ENCODE results near the gene PDE1A.

The PDE1A gene

DNA sequence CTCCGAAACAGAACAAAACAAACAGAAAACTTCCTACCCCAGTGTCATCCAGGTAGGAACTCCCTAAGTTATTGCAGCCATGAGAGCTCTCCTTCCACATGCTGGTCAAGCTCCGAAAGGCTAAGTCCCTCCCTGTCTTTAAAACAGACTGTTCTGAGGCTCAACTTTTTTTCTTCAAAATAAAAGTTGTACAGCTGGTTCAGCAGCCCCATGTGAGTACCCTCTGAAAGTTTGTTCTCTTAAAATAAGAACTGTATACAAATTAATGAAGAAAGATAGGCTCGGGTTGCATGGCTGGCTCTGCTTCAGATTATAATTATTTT is at the start of gene PDE1A:
TSS of gene PDE1A (minus strand) at position 119 of the 323 bp plus-strand sequence.
- Histone ChIP-seq H3K4me1 (ENCODE audit: control insufficient read depth in 2 of 2, insufficient read depth in 2 of 2, low read length in 2 of 2) (no peaks in the 10 kb centered on the region), H3K9ac (ENCODE audit: low read depth in 1 of 2, low read length in 2 of 2) (peak within 1 kb of the TSS in 1 of 2 donors; percentile 39), H3K4me3 (ENCODE audit: low read length in 2 of 2) (peak within 1 kb of the TSS; percentile 55 to 61), H3K36me3 (ENCODE audit: control insufficient read depth in 2 of 2, insufficient read depth in 2 of 2, low read length in 2 of 2) (no peaks in the 10 kb centered on the region), H3K27ac (ENCODE audit: low read depth in 2 of 2, low read length in 2 of 2) (peak within 1 kb of the TSS in 1 of 2 donors; percentile 65), H3K9me3 (ENCODE audit: control insufficient read depth in 2 of 2, low read length in 2 of 2) (no peaks in the 10 kb centered on the region), H3K27me3 (ENCODE audit: control insufficient read depth in 2 of 2, insufficient read depth in 2 of 2, low read length in 2 of 2) (no peaks in the 10 kb centered on the region)

DNA sequence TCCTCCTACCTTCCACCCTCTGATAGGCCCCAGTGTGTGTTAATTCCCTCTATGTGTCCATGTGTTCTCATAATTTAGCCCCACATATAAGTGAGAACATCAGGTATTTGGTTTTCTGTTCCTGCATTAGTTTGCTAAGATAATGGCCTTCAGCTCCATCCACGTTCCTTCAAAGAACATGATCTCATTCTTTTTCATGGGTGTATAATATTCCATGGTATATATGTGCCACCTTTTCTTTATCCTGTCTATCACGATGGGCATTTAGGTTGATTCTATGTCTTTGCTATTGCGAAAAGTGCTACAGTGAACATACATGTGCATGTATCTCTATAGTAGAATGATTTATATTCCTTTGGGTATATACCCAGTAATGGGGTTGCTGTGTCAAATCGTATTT is 46.8 kb upstream of the PDE1A start:
- H3K27ac ChIP-seq (ENCODE audit: low read depth in 2 of 2, low read length in 2 of 2): no peak overlapping the region
- no peak overlapping the region for H3K4me3 ChIP-seq (ENCODE audit: low read length in 2 of 2)
- no peaks in the 10 kb centered on the region for H3K27me3 ChIP-seq (ENCODE audit: control insufficient read depth in 2 of 2, insufficient read depth in 2 of 2, low read length in 2 of 2)
- H3K9ac ChIP-seq (ENCODE audit: low read depth in 1 of 2, low read length in 2 of 2): no peak overlapping the region
- no peaks in the 10 kb centered on the region for H3K4me1 ChIP-seq (ENCODE audit: control insufficient read depth in 2 of 2, insufficient read depth in 2 of 2, low read length in 2 of 2)
- no peaks in the 10 kb centered on the region for H3K36me3 ChIP-seq (ENCODE audit: control insufficient read depth in 2 of 2, insufficient read depth in 2 of 2, low read length in 2 of 2)
- no peaks in the 10 kb centered on the region for H3K9me3 ChIP-seq (ENCODE audit: control insufficient read depth in 2 of 2, low read length in 2 of 2)

DNA sequence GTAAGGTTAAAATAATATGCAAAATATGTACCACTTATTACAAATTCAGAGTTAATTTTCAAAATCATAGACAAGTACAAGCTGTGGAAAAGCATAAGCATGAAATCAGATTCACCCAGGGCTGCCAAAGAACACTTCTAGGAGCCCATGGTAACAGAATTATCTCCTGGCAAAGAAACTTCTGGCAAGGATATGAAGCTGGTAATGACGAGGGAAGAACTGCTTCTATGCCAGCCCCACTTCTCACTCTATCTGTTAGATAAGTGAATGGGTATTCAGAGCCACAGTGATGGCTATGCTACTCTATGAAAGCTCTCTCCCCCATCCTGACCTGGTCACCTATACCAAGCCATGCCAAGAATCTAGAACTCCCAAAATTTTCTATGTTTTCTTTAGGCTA is 36.9 kb upstream of the PDE1A start:
- no peak overlapping the region for H3K4me3 ChIP-seq (ENCODE audit: low read length in 2 of 2)
- H3K9me3 ChIP-seq (ENCODE audit: control insufficient read depth in 2 of 2, low read length in 2 of 2): no peaks in the 10 kb centered on the region
- H3K27me3 ChIP-seq (ENCODE audit: control insufficient read depth in 2 of 2, insufficient read depth in 2 of 2, low read length in 2 of 2): no peaks in the 10 kb centered on the region
- no peaks in the 10 kb centered on the region for H3K4me1 ChIP-seq (ENCODE audit: control insufficient read depth in 2 of 2, insufficient read depth in 2 of 2, low read length in 2 of 2)
- H3K27ac ChIP-seq (ENCODE audit: low read depth in 2 of 2, low read length in 2 of 2): no peak overlapping the region
- H3K36me3 ChIP-seq (ENCODE audit: control insufficient read depth in 2 of 2, insufficient read depth in 2 of 2, low read length in 2 of 2): no peaks in the 10 kb centered on the region
- no peak overlapping the region for H3K9ac ChIP-seq (ENCODE audit: low read depth in 1 of 2, low read length in 2 of 2)

DNA sequence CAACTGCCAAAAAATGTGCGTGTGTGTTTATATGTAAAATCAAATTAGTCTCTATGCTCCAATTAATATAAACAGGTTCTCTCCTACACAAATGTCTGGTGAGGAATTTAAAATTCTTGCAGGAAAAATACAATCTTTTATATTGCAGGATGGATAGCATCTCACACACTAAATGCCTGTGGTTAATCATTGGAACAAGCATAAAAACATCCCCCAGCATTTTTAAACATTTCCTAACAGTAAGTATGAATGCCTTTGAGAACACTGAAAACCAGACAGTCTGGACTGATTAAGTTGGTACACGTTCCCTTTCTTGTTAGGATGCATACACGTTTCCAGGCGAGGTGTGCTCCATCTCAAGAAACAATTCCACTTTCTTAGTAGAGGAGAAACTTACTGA is 29.9 kb upstream of the PDE1A start:
- H3K27me3 ChIP-seq (ENCODE audit: control insufficient read depth in 2 of 2, insufficient read depth in 2 of 2, low read length in 2 of 2): no peaks in the 10 kb centered on the region
- H3K9ac ChIP-seq (ENCODE audit: low read depth in 1 of 2, low read length in 2 of 2): no peak overlapping the region
- no peak overlapping the region for H3K4me3 ChIP-seq (ENCODE audit: low read length in 2 of 2)
- no peaks in the 10 kb centered on the region for H3K9me3 ChIP-seq (ENCODE audit: control insufficient read depth in 2 of 2, low read length in 2 of 2)
- no peak overlapping the region for H3K27ac ChIP-seq (ENCODE audit: low read depth in 2 of 2, low read length in 2 of 2)
- no peaks in the 10 kb centered on the region for H3K36me3 ChIP-seq (ENCODE audit: control insufficient read depth in 2 of 2, insufficient read depth in 2 of 2, low read length in 2 of 2)
- H3K4me1 ChIP-seq (ENCODE audit: control insufficient read depth in 2 of 2, insufficient read depth in 2 of 2, low read length in 2 of 2): no peaks in the 10 kb centered on the region

DNA sequence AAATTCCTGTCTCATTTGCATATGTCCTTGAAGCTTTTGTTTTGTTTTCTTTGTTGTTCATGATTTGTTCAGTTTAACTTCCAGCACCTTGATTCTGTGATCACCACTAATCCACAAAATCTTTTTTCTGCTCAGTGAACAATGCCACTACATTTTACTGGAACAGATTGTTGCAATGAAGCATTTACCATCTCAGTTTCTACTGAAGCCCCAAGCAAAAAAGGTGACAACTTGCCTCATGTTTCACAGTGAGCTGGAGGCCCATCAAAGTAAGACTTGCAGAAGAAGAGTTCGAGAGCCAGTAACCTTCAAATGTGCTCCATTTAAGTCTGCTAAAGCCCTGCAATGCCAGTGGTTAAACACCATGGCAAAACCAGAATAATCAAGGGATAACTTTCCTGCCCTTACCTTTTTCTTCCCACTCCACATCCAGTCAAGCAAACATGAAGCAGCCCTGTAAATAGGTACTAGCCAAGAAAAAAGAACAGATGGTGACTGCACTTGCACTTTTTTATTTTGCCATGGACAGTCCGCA is 25.7 kb upstream of the PDE1A start:
- no peaks in the 10 kb centered on the region for H3K27me3 ChIP-seq (ENCODE audit: control insufficient read depth in 2 of 2, insufficient read depth in 2 of 2, low read length in 2 of 2)
- no peaks in the 10 kb centered on the region for H3K4me1 ChIP-seq (ENCODE audit: control insufficient read depth in 2 of 2, insufficient read depth in 2 of 2, low read length in 2 of 2)
- H3K36me3 ChIP-seq (ENCODE audit: control insufficient read depth in 2 of 2, insufficient read depth in 2 of 2, low read length in 2 of 2): no peaks in the 10 kb centered on the region
- H3K9ac ChIP-seq (ENCODE audit: low read depth in 1 of 2, low read length in 2 of 2): no peak overlapping the region
- no peaks in the 10 kb centered on the region for H3K9me3 ChIP-seq (ENCODE audit: control insufficient read depth in 2 of 2, low read length in 2 of 2)
- H3K4me3 ChIP-seq (ENCODE audit: low read length in 2 of 2): no peak overlapping the region
- H3K27ac ChIP-seq (ENCODE audit: low read depth in 2 of 2, low read length in 2 of 2): no peak overlapping the region

DNA sequence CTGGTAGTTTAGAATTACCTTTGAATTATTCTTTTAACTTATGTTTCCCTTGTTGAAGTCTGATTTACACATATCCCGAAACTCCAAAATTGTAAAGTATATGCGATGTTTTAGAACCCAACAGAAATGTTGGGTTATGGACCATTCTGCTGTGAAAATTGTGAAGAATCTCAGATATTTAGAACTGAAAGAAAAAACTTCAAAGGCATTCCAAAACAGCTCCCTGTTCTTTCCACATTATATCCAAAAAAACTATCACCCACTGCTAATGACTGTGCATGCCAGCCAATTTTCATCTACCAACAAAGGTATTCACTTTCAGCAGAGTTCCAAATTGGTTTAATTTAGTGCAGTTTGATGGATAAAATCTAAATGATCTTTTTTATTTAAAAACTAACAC is 21.5 kb upstream of the PDE1A start:
- H3K36me3 ChIP-seq (ENCODE audit: control insufficient read depth in 2 of 2, insufficient read depth in 2 of 2, low read length in 2 of 2): no peaks in the 10 kb centered on the region
- no peaks in the 10 kb centered on the region for H3K27me3 ChIP-seq (ENCODE audit: control insufficient read depth in 2 of 2, insufficient read depth in 2 of 2, low read length in 2 of 2)
- no peak overlapping the region for H3K27ac ChIP-seq (ENCODE audit: low read depth in 2 of 2, low read length in 2 of 2)
- H3K4me1 ChIP-seq (ENCODE audit: control insufficient read depth in 2 of 2, insufficient read depth in 2 of 2, low read length in 2 of 2): no peaks in the 10 kb centered on the region
- H3K9me3 ChIP-seq (ENCODE audit: control insufficient read depth in 2 of 2, low read length in 2 of 2): no peaks in the 10 kb centered on the region
- H3K4me3 ChIP-seq (ENCODE audit: low read length in 2 of 2): no peak overlapping the region
- no peak overlapping the region for H3K9ac ChIP-seq (ENCODE audit: low read depth in 1 of 2, low read length in 2 of 2)

DNA sequence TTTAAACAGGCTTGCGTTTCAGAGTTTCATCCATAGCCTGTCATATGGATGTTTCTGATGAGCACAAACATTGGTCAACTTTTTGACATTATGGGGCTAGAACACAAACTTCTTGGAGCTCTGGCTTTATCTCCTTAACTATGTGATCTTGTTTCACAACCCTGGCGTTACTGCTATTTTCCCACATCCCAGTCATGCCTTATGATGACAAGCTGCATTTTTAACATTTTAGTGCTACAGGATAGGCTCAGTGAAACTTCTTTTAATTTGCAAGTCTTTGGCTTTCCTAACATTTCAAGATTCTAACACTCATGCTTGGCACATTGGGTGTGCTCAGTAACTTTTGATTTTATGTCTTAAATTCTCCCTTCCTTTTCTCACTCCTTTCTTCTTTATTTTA is 21.0 kb upstream of the PDE1A start:
- Histone ChIP-seq H3K36me3 (ENCODE audit: control insufficient read depth in 2 of 2, insufficient read depth in 2 of 2, low read length in 2 of 2) (no peaks in the 10 kb centered on the region), H3K4me1 (ENCODE audit: control insufficient read depth in 2 of 2, insufficient read depth in 2 of 2, low read length in 2 of 2) (no peaks in the 10 kb centered on the region), H3K9ac (ENCODE audit: low read depth in 1 of 2, low read length in 2 of 2) (no peak overlapping the region), H3K27ac (ENCODE audit: low read depth in 2 of 2, low read length in 2 of 2) (no peak overlapping the region), H3K4me3 (ENCODE audit: low read length in 2 of 2) (no peak overlapping the region), H3K9me3 (ENCODE audit: control insufficient read depth in 2 of 2, low read length in 2 of 2) (no peaks in the 10 kb centered on the region), H3K27me3 (ENCODE audit: control insufficient read depth in 2 of 2, insufficient read depth in 2 of 2, low read length in 2 of 2) (no peaks in the 10 kb centered on the region)

DNA sequence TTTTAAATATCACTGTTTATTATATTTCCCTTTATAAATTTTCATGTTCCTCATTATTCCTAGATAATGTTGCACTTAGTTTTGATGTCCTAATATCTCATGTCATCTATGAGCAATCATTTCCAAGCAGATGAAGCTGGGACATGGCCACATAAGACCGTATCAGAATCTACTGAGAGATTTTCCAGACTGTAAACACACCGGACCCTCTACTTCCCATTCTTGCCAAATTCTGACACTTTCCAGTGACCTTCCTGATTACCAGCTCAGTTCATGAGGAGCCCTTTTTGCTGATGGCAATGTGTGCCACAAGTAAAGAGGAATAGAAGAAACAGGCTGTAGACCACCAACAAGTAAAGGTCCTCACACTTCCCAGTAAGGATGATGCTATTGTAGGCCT is 20.3 kb upstream of the PDE1A start:
- no peaks in the 10 kb centered on the region for H3K9me3 ChIP-seq (ENCODE audit: control insufficient read depth in 2 of 2, low read length in 2 of 2)
- no peaks in the 10 kb centered on the region for H3K4me1 ChIP-seq (ENCODE audit: control insufficient read depth in 2 of 2, insufficient read depth in 2 of 2, low read length in 2 of 2)
- no peaks in the 10 kb centered on the region for H3K36me3 ChIP-seq (ENCODE audit: control insufficient read depth in 2 of 2, insufficient read depth in 2 of 2, low read length in 2 of 2)
- H3K9ac ChIP-seq (ENCODE audit: low read depth in 1 of 2, low read length in 2 of 2): no peak overlapping the region
- H3K27me3 ChIP-seq (ENCODE audit: control insufficient read depth in 2 of 2, insufficient read depth in 2 of 2, low read length in 2 of 2): no peaks in the 10 kb centered on the region
- no peak overlapping the region for H3K27ac ChIP-seq (ENCODE audit: low read depth in 2 of 2, low read length in 2 of 2)
- H3K4me3 ChIP-seq (ENCODE audit: low read length in 2 of 2): no peak overlapping the region

DNA sequence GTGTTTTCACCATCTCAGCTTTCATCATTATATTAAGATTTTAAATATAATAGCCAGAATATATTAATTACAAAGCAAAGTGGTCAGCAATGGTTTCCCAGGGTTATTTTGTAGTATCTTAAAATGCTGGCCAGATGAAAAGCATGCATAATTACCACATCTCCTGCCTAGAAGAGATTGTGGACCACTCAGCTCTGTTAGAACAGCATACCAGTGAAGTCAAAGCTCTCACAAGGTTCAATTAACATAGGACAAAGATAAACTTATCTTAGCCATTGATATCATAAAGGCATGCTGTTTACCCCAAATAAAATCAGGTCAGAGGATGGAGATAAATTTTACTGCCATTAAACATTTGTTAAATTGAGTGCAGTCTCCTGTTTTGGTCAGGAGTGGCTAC is 19.3 kb upstream of the PDE1A start:
- H3K27ac ChIP-seq (ENCODE audit: low read depth in 2 of 2, low read length in 2 of 2): no peak overlapping the region
- H3K9ac ChIP-seq (ENCODE audit: low read depth in 1 of 2, low read length in 2 of 2): no peak overlapping the region
- no peaks in the 10 kb centered on the region for H3K9me3 ChIP-seq (ENCODE audit: control insufficient read depth in 2 of 2, low read length in 2 of 2)
- H3K27me3 ChIP-seq (ENCODE audit: control insufficient read depth in 2 of 2, insufficient read depth in 2 of 2, low read length in 2 of 2): no peaks in the 10 kb centered on the region
- H3K4me3 ChIP-seq (ENCODE audit: low read length in 2 of 2): no peak overlapping the region
- no peaks in the 10 kb centered on the region for H3K4me1 ChIP-seq (ENCODE audit: control insufficient read depth in 2 of 2, insufficient read depth in 2 of 2, low read length in 2 of 2)
- no peaks in the 10 kb centered on the region for H3K36me3 ChIP-seq (ENCODE audit: control insufficient read depth in 2 of 2, insufficient read depth in 2 of 2, low read length in 2 of 2)

DNA sequence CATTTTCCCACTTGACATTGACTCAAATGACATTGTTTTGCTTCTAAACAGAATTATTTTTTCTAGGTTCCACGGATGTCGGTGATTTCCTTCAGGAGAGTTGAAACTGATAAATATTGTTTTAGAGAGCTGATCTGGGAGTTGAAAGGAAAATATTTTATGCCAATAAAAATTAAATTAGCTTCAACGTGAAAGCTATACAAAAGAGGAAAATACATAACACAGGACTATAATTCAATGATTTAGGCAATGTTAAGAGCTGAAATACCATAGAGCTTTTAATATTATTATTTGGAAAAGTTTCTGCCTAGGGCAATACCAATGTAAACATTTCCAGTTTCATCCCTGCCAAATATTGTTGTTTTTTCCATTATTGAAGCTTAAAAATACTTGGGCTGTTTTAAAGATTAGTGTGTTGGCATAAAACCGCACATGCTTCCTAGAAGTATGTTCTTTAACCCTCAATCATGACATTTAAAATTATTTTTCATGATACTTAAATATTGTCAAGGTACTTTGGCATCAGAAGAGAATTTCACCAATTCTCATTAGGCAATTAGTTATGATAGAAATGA is 18.6 kb upstream of the PDE1A start:
- no peak overlapping the region for H3K4me3 ChIP-seq (ENCODE audit: low read length in 2 of 2)
- no peaks in the 10 kb centered on the region for H3K9me3 ChIP-seq (ENCODE audit: control insufficient read depth in 2 of 2, low read length in 2 of 2)
- H3K9ac ChIP-seq (ENCODE audit: low read depth in 1 of 2, low read length in 2 of 2): no peak overlapping the region

DNA sequence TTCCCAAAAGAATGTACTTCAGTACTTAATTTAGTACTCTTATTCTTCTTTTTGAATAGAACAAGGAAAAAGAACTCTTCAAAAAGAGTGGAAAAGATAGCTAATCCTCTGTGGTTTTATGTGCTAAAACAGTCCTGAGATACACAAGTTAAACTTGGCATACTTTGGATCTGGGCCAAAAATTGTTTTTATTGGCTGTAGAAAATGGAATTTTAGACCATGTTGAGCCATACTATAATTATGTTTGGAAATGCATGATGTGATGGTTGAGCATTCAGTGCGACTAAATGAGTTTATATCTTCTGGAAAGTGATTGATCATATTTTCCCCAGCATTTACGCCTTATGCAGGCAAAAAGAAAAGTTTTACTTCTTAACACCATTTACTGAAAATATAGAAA is 18.0 kb upstream of the PDE1A start:
- Histone ChIP-seq H3K27ac (ENCODE audit: low read depth in 2 of 2, low read length in 2 of 2) (no peak overlapping the region), H3K4me3 (ENCODE audit: low read length in 2 of 2) (no peak overlapping the region), H3K36me3 (ENCODE audit: control insufficient read depth in 2 of 2, insufficient read depth in 2 of 2, low read length in 2 of 2) (no peaks in the 10 kb centered on the region), H3K27me3 (ENCODE audit: control insufficient read depth in 2 of 2, insufficient read depth in 2 of 2, low read length in 2 of 2) (no peaks in the 10 kb centered on the region), H3K4me1 (ENCODE audit: control insufficient read depth in 2 of 2, insufficient read depth in 2 of 2, low read length in 2 of 2) (no peaks in the 10 kb centered on the region), H3K9ac (ENCODE audit: low read depth in 1 of 2, low read length in 2 of 2) (no peak overlapping the region), H3K9me3 (ENCODE audit: control insufficient read depth in 2 of 2, low read length in 2 of 2) (no peaks in the 10 kb centered on the region)

More for the DNA sequence above, 18.6 kb upstream of the PDE1A start:
- H3K27ac ChIP-seq (ENCODE audit: low read depth in 2 of 2, low read length in 2 of 2): no peak overlapping the region
- no peaks in the 10 kb centered on the region for H3K4me1 ChIP-seq (ENCODE audit: control insufficient read depth in 2 of 2, insufficient read depth in 2 of 2, low read length in 2 of 2)
- no peaks in the 10 kb centered on the region for H3K27me3 ChIP-seq (ENCODE audit: control insufficient read depth in 2 of 2, insufficient read depth in 2 of 2, low read length in 2 of 2)
- no peaks in the 10 kb centered on the region for H3K36me3 ChIP-seq (ENCODE audit: control insufficient read depth in 2 of 2, insufficient read depth in 2 of 2, low read length in 2 of 2)
